ENCODE results near the gene ANKRD11.

DNA sequence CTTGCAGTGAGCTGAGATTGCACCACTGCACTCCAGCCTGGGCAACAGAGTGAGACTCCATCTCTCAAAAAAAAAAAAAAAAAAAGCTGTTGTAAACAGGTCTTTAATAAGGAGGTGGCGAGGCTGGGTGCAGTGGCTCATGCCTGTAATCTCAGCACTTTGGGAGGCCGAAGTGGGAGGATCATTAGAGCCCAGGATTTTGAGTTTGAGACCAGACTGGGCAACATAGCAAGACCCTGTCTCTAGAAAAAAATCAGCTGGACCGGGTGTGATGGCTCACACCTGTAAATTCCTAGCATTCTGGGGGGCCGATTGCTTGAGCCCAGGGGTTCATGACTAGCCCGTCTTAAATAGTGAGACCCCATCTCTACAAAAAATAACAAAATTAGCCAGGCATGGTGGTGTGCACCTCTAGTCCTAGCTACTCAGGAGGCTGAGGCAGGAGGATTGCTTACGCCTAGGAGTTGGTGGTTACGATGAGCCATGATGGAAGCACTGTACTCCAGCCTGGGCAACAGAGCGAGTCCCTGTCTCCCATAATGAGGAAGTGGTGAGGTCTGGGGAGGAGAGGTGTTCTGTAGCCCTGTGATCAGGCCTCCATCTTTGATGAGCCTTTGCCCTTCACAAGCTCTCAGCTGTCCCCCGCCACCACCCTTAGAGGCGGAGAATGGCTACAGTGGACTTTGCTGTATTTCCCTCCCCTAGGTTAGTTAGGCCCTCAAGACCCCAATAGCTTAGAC, 236.6 kb downstream of the ANKRD11 start:
- TF ChIP-seq, protein P1, sequence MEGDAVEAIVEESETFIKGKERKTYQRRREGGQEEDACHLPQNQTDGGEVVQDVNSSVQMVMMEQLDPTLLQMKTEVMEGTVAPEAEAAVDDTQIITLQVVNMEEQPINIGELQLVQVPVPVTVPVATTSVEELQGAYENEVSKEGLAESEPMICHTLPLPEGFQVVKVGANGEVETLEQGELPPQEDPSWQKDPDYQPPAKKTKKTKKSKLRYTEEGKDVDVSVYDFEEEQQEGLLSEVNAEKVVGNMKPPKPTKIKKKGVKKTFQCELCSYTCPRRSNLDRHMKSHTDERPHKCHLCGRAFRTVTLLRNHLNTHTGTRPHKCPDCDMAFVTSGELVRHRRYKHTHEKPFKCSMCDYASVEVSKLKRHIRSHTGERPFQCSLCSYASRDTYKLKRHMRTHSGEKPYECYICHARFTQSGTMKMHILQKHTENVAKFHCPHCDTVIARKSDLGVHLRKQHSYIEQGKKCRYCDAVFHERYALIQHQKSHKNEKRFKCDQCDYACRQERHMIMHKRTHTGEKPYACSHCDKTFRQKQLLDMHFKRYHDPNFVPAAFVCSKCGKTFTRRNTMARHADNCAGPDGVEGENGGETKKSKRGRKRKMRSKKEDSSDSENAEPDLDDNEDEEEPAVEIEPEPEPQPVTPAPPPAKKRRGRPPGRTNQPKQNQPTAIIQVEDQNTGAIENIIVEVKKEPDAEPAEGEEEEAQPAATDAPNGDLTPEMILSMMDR (conservative IDR thresholded peaks at IDR 0.05 in 1 of 2, IDR thresholded peaks at IDR 0.05 in 1 of 2; ENCODE audit: low read depth in 1 of 2, low read length in 2 of 2), result no peak
- TF ChIP-seq EZH2 (IDR thresholded peaks at IDR 0.05; ENCODE audit: low read length, missing control alignments), result no peak
